B cell (primary cell): ENCODE results near the gene NOP9. TPM values are rescaled to one million over a fixed set of nuclear protein-coding genes. Genes with fewer than 3 reads are reported as not detected.

Source experiments
- ATAC-seq: fragments of 200-7000 bp; cut with Tn5 transposase; one replicate; pipeline ENCODE4 v1.10.0; 2021; ENCODE audit warnings: low read depth, mild to moderate bottlenecking, moderate number of reproducible peaks, moderate library complexity
- CTCF ChIA-PET: fragments of 350-600 bp; sonication (Branson Sonifier 250); formaldehyde crosslinking; loops from one replicate; lab custom pipeline; 2021; ENCODE audit warnings: antibody characterized with exemption, inconsistent platforms; lab: Charles Lee
- POLR2A ChIA-PET: fragments of 350-600 bp; sonication (Branson Sonifier 250); formaldehyde crosslinking; loops from one replicate; lab custom pipeline; 2021; ENCODE audit warnings: antibody characterized with exemption; lab: Charles Lee
- DNase-seq: peaks from one replicate; pipeline ENCODE4 v3.0.0; 2013
- H2AFZ ChIP-seq: 2 replicates; pipeline ENCODE4 v1.6.1; 2012; ENCODE audit warnings: mild to moderate bottlenecking, low read depth, low read length; ENCODE audit not compliant: insufficient read depth, poor library complexity, severe bottlenecking
- H3K27ac ChIP-seq, 2 donors: 1 replicate in 1 of 2; 2 replicates in 1 of 2; pipeline ENCODE4 v1.5.1; 2012 to 2013; ENCODE audit warnings: low read length in 2 of 2, mild to moderate bottlenecking in 2 of 2, moderate library complexity in 1 of 2
- H3K27me3 ChIP-seq, 4 experiments: fragments of 200-600 bp in 1 of 4; sonication (generic) in 1 of 4; replicated peaks in 1 of 4; 1 replicate in 2 of 4; 2 replicates in 2 of 4; pipeline versions ENCODE4 v1.6.1 to v1.7.0; 2013 to 2016; ENCODE audit warnings: low read length in 3 of 4, mild to moderate bottlenecking in 2 of 4, mixed read lengths in 1 of 4, moderate library complexity in 1 of 4; ENCODE audit not compliant: insufficient read depth in 4 of 4, control insufficient read depth in 3 of 4; ENCODE audit errors: control extremely low read depth in 1 of 4
- H3K36me3 ChIP-seq, 2 experiments: replicated peaks in 1 of 2; 1 replicate in 1 of 2; 2 replicates in 1 of 2; pipeline versions ENCODE4 v1.6.1 to v1.7.1; 2013; ENCODE audit warnings: low read length in 1 of 2; ENCODE audit not compliant: insufficient read depth in 2 of 2, control insufficient read depth in 1 of 2; ENCODE audit errors: control extremely low read depth in 1 of 2, extremely low read depth in 1 of 2
- H3K4me1 ChIP-seq, 2 donors: fragments of 200-600 bp in 1 of 2; sonication (generic) in 1 of 2; 1 replicate in 1 of 2; 2 replicates in 1 of 2; pipeline versions ENCODE4 v1.5.1 to v1.6.1; 2013 to 2017; ENCODE audit warnings: low read length in 2 of 2; ENCODE audit not compliant: control insufficient read depth in 2 of 2, insufficient read depth in 2 of 2
- H3K4me2 ChIP-seq: replicated peaks from 2 replicates; pipeline ENCODE3; 2012; ENCODE audit warnings: mild to moderate bottlenecking, low read depth, low read length; ENCODE audit not compliant: poor library complexity, severe bottlenecking
- H3K4me3 ChIP-seq, 5 experiments: fragments of 200-600 bp in 1 of 5; sonication (generic) in 1 of 5; 1 replicate in 3 of 5; 2 replicates in 2 of 5; pipeline versions ENCODE4 v1.5.1 to v1.7.0; 2011 to 2016; ENCODE audit warnings: low read length in 4 of 5, mild to moderate bottlenecking in 4 of 5, low read depth in 2 of 5, control low read depth in 1 of 5, moderate library complexity in 1 of 5; ENCODE audit not compliant: insufficient read depth in 1 of 5; ENCODE audit errors: control extremely low read depth in 1 of 5, extremely low read depth in 1 of 5
- H3K79me2 ChIP-seq: fragments of 200-600 bp; sonication (generic); one replicate; pipeline ENCODE4 v1.6.0; 2016; ENCODE audit warnings: low read length; ENCODE audit not compliant: control insufficient read depth, insufficient read depth
- H3K9ac ChIP-seq: fragments of 200-600 bp; sonication (generic); 2 replicates; pipeline ENCODE4 v1.6.1; 2017; ENCODE audit warnings: mild to moderate bottlenecking, low read length, moderate library complexity
- H3K9me3 ChIP-seq, 3 donors: one replicate each; pipeline versions ENCODE4 v1.6.1 to v1.7.1; 2013; ENCODE audit warnings: low read length in 2 of 3; ENCODE audit not compliant: control insufficient read depth in 2 of 3, insufficient read depth in 1 of 3; ENCODE audit errors: control extremely low read depth in 1 of 3
- H4K20me1 ChIP-seq: 2 replicates; pipeline ENCODE4 v1.6.0; 2012; ENCODE audit warnings: mild to moderate bottlenecking, low read length; ENCODE audit not compliant: insufficient read depth, control insufficient read depth, poor library complexity, severe bottlenecking
- H3K27ac Mint-ChIP-seq: one replicate; pipeline ENCODE4 v1.8.0; 2021; ENCODE audit warnings: mixed read lengths
- H3K27me3 Mint-ChIP-seq: one replicate; pipeline ENCODE4 v1.8.0; 2021; ENCODE audit warnings: mixed read lengths
- H3K4me1 Mint-ChIP-seq: one replicate; pipeline ENCODE4 v1.8.0; 2021; ENCODE audit warnings: mixed read lengths
- H3K4me3 Mint-ChIP-seq: one replicate; pipeline ENCODE4 v1.8.0; 2021; ENCODE audit warnings: mixed read lengths
- H3K9me3 Mint-ChIP-seq: one replicate; pipeline ENCODE4 v1.8.0; 2022; ENCODE audit warnings: mixed read lengths; ENCODE audit not compliant: insufficient read depth
- EZH2 ChIP-seq: IDR thresholded peaks from 2 replicates; pipeline ENCODE4 v1.6.1; 2012; ENCODE audit warnings: borderline replicate concordance, low read depth, mild to moderate bottlenecking, moderate library complexity, low read length; ENCODE audit not compliant: insufficient read depth, poor library complexity, severe bottlenecking
- WGBS: methylation state at CpG from one replicate; pipeline ENCODE4 v1.1.5; 2013; ENCODE audit warnings: missing lambda C conversion rate; ENCODE audit not compliant: insufficient coverage; 5-methylcytosine and 5-hydroxymethylcytosine counted together
- intact Hi-C: fragments of 100-400 bp; cut with micrococcal nuclease; formaldehyde crosslinking; loops from one replicate; pipeline ENCODE4 v1.10.0; 2022
- polyA plus RNA-seq: library from polyadenylated mRNA; depleted of rRNA; stranded (reverse); fragments of >200 nt; gene quantifications from 2 replicates; pipeline ENCODE4 v1.2.3, GENCODE V29; 2012
- total RNA-seq, 2 donors: library from RNA; stranded (reverse); fragments of 120-200 nt in 1 of 2; gene quantifications; 1 replicate in 1 of 2; 2 replicates in 1 of 2; pipeline versions ENCODE4 v1.2.3 to v1.2.4, GENCODE V29; 2013 to 2022
- TF ChIP-seq, protein P1 (sequence below): fragments of 200-600 bp; IDR thresholded peaks from one replicate; pipeline ENCODE4 v1.8.0; 2022; ENCODE audit warnings: antibody characterized with exemption, mild to moderate bottlenecking

Gene NOP9
- total and polyA plus RNA-seq, 2 donors (not counting 1 experiment from before 2014, with no cell fraction given), result 9.7 to 22.6 TPM

DNA sequence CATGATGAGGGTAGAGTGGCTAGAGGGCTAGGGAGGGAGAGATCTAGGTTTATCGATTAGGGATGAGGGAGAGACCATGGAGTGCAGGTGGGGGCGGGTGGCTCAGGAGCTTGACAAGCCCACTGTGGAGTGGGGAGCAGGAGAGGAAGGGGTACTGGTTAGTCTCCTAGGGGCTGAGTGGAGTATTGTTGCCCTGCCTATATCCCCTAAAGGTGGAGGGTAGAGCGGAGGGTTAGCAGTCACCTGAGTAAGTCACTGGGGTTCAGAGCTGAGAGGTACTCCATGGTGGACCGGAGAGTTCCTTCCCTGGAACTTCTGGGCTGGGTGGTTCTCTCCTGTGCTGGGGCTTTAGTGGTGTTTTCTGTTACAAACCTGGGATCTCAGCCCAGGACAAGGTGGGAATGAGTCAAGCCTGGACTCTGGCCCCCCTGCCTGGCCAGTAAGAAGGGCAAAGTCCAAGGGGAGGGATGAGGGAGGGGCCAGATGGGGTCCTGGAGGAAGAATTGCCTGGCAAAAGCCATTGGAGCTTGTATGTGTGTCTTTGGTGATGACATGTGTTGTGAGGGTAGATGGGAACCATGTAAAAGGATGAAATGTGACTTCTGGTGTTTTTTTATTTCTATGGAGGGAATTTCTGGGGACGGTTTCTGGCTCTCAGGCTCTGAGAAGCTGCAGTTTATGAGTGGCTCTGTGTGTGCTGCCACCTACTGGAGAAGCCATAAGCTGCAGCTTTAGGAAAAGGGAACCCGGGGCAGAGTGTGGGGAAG lies 8.1 kb downstream of the NOP9 start, which contains the start of gene CIDEB:
Gene CIDEB (minus strand): TSS at position 403 of the 767 bp plus-strand sequence. CDS start 119 bp downstream, at position 284.
- ATAC-seq, result no peak
- peaks cover 3 to 58% of the 10 kb centered on the region in 2 experiments for H3K36me3 ChIP-seq
- no peak within 1 kb of the TSS for H3K27ac ChIP-seq

More for the DNA sequence above, 8.1 kb downstream of the NOP9 start, which contains the start of gene CIDEB:
- Mint-ChIP-seq H3K27me3 (no peaks in the 10 kb centered on the region), H3K4me1 (peaks cover 38% of the 10 kb centered on the region), H3K9me3 (no peaks in the 10 kb centered on the region), H3K27ac (peak within 1 kb of the TSS; percentile 51), H3K4me3 (no peak within 1 kb of the TSS)
- DNase-seq, result peak; percentile 81
- Histone ChIP-seq H3K4me2 (no peak within 1 kb of the TSS), H3K4me3 (no peak within 1 kb of the TSS), H3K27me3 (no peaks in the 10 kb centered on the region), H3K9ac (no peak within 1 kb of the TSS), H3K79me2 (peaks cover 25% of the 10 kb centered on the region), H2AFZ (no peak within 1 kb of the TSS), H3K4me1 (peaks cover 22 to 36% of the 10 kb centered on the region in 2 donors), H3K9me3 (no peaks in the 10 kb centered on the region), H4K20me1 (peaks cover 32% of the 10 kb centered on the region)
- intact Hi-C loops, result loop anchor here (1.0 kb wide), 3 partner anchors 8 to 91 kb away; partner anchors contain the start of genes DHRS1, MDP1, NOP9 and RABGGTA
- WGBS, result 58% methylated on average over 6 of the region's 6 CpGs
- POLR2A ChIA-PET, result interaction anchor here (0.8 to 1.6 kb wide), 3 partner anchors 8 to 66 kb away, joined by 4 to 12 read pairs (median 6); partner anchors contain the start of genes DHRS1, NOP9 and TINF2
- CTCF ChIA-PET, result interaction anchor here (0.7 to 9.4 kb wide), 50 partner anchors 10 to 688 kb away, joined by 3 to 116 read pairs (median 4); partner anchors contain the start of genes CBLN3, CHMP4A, DCAF11 and DHRS1
- TF ChIP-seq, protein P1, sequence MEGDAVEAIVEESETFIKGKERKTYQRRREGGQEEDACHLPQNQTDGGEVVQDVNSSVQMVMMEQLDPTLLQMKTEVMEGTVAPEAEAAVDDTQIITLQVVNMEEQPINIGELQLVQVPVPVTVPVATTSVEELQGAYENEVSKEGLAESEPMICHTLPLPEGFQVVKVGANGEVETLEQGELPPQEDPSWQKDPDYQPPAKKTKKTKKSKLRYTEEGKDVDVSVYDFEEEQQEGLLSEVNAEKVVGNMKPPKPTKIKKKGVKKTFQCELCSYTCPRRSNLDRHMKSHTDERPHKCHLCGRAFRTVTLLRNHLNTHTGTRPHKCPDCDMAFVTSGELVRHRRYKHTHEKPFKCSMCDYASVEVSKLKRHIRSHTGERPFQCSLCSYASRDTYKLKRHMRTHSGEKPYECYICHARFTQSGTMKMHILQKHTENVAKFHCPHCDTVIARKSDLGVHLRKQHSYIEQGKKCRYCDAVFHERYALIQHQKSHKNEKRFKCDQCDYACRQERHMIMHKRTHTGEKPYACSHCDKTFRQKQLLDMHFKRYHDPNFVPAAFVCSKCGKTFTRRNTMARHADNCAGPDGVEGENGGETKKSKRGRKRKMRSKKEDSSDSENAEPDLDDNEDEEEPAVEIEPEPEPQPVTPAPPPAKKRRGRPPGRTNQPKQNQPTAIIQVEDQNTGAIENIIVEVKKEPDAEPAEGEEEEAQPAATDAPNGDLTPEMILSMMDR, result peak; percentile 90
- no peak for TF ChIP-seq EZH2
